Stimulated activated CD4-positive, alpha-beta T cell treated with anti-CD3 and anti-CD28 coated beads, Interleukin-12 subunit alpha, Interleukin-12 subunit beta, amount 100 ng/mL, for 24 hours (primary cell): Measurements from ENCODE around the gene SYAP1.
"Not testable (repeated sequence)": the region's sequence is repeated elsewhere in the genome, so short reads cannot be mapped to it uniquely, and the experiment has no call there.

Experiments
- DNase-seq, 2 experiments: peaks; one replicate each; pipeline ENCODE4 v3.0.0-alpha.2; 2020; ENCODE audit warnings: low read depth in 2 of 2

Gene SYAP1

GRCh38 chrX:16778993-16779392, 59.6 kb downstream of the SYAP1 start:
- DNase-seq: no peak

GRCh38 chrX:16779815-16780214, 60.4 kb downstream of the SYAP1 start:
- DNase-seq: not testable (repeated sequence)

GRCh38 chrX:16783452-16783851, 64.0 kb downstream of the SYAP1 start:
- DNase-seq: no peak

GRCh38 chrX:16784440-16784839, 65.0 kb downstream of the SYAP1 start:
- not testable (repeated sequence) for DNase-seq

GRCh38 chrX:16785247-16786138, 66.1 kb downstream of the SYAP1 start:
- no peak for DNase-seq

GRCh38 chrX:16786139-16786790, 66.9 kb downstream of the SYAP1 start, which contains the start of gene TXLNG:
Gene TXLNG (plus strand): TSS chrX:16786466. CDS start chrX:16786488, 22 bp downstream.
- DNase-seq: peak; percentile 85 to 86

- DNase-seq: peak; percentile 1 to 8
These were observed 67.7 kb downstream of the SYAP1 start for GRCh38 chrX:16786791-16787735.

GRCh38 chrX:16788477-16788876, 69.1 kb downstream of the SYAP1 start:
- no peak for DNase-seq

- no peak for DNase-seq
These were observed 76.9 kb downstream of the SYAP1 start for GRCh38 chrX:16796298-16796697.

GRCh38 chrX:16797358-16797757, 77.9 kb downstream of the SYAP1 start:
- DNase-seq: no peak

- no peak for DNase-seq
These were observed 78.4 kb downstream of the SYAP1 start for GRCh38 chrX:16797841-16798240.

- no peak for DNase-seq
These were observed 85.6 kb downstream of the SYAP1 start for GRCh38 chrX:16804923-16805464.

GRCh38 chrX:16807548-16807947, 88.1 kb downstream of the SYAP1 start:
- no peak for DNase-seq

- no peak for DNase-seq
These were observed 88.6 kb downstream of the SYAP1 start for GRCh38 chrX:16807976-16808542.

GRCh38 chrX:16814597-16814996, 95.2 kb downstream of the SYAP1 start:
- no peak for DNase-seq
